Pancreas (tissue), 10 donors: Measurements from ENCODE around the gene MRPL18. TPM values are rescaled to one million over a fixed set of nuclear protein-coding genes. Genes with fewer than 3 reads are reported as not detected.

Experiments
- ATAC-seq, 4 donors: fragments of 200-7000 bp; cut with Tn5 transposase; one replicate each; pipeline versions ENCODE4 v1.8.0 to v1.9.1; 2020; ENCODE audit warnings: mild to moderate bottlenecking in 4 of 4, moderate library complexity in 4 of 4
- DNase-seq, 6 donors: peaks; one replicate each; pipeline ENCODE4 v3.0.0-alpha.2; 2020
- FAIRE-seq: peaks from 2 replicates; lab custom pipeline; 2012; peaks lifted over from hg19 to GRCh38; lab: Jason Lieb, UNC
- H3K27ac ChIP-seq, 4 donors: fragments of 200-600 bp; sonication (generic); 1 replicate in 3 of 4; 2 replicates in 1 of 4; pipeline versions ENCODE4 v1.5.0 to v1.8.0; 2020
- H3K27me3 ChIP-seq, 4 donors: fragments of 200-600 bp; one replicate each; pipeline ENCODE4 v1.8.0; 2021
- H3K36me3 ChIP-seq, 3 donors: fragments of 200-600 bp; sonication (generic) in 1 of 3; one replicate each; pipeline versions ENCODE4 v1.5.0 to v1.8.0; 2020 to 2021
- H3K4me1 ChIP-seq, 3 donors: fragments of 200-600 bp; one replicate each; pipeline ENCODE4 v1.8.0; 2021
- H3K4me3 ChIP-seq, 4 donors: fragments of 200-600 bp; sonication (generic) in 2 of 4; one replicate each; pipeline versions ENCODE4 v1.5.0 to v1.8.0; 2020 to 2021
- H3K9me3 ChIP-seq, 4 donors: fragments of 200-600 bp; one replicate each; pipeline ENCODE4 v1.8.0; 2021
- CTCF ChIP-seq, 4 donors: fragments of 200-600 bp; sonication (generic) in 3 of 4; IDR thresholded peaks; one replicate each; pipeline versions ENCODE4 v1.5.0 to v1.8.0; 2021; ENCODE audit warnings: antibody characterized with exemption in 4 of 4
- WGBS, 2 donors: extraction: QIAGEN DNeasy Blood & Tissue Kit; methylation state at CpG; one replicate each; pipeline ENCODE4 v1.1.7; 2013; 5-methylcytosine and 5-hydroxymethylcytosine counted together
- intact Hi-C, 3 donors: fragments of 100-400 bp; cut with DNase I; formaldehyde crosslinking; loops; one replicate each; pipeline versions ENCODE4 v1.11.1 to v1.14.2; 2022
- polyA plus RNA-seq, 2 donors: library from polyadenylated mRNA; stranded (reverse); fragments of 200-250 nt; gene quantifications; one replicate each; pipeline ENCODE4 v1.2.3, GENCODE V29; 2013
- total RNA-seq, 6 donors: library from RNA; stranded (reverse); fragmentation: NEBNext Ultra II Directional in 4 of 6; extraction: Animal tissue kit (Norgen Biotek cat#: 25700) in 4 of 6; gene quantifications; one replicate each; pipeline versions ENCODE4 v1.2.1 to v1.2.4, GENCODE V29; 2021 to 2023
- donor health status: healthy with polysubstance abuse.
- donor health status: DM: no; HTN: no; CAD: no; lungs with moderate emphysema.
- donor health status: DM: no; HTN: no; CAD: no.
- donor health status: control.
- donor health status: control.
- donor health status: Bipolar disorder and iron deficiency.
- donor health status: DM: yes; HTN: yes; CAD: no.
- donor health status: DM: no; HTN: no; CAD: no.
- donor health status: DM: no; HTN: no; CAD: no.
- donor health status: DM: yes; HTN: yes; CAD: no.

The MRPL18 gene
- total and polyA plus RNA-seq, 8 donors: 19.3 to 47.9 (median 27.1) TPM

- H3K36me3 ChIP-seq: no peaks in the 10 kb centered on the region
- FAIRE-seq (no peak), ATAC-seq (peak in 3 of 4 donors; percentile 26 to 52 (median 29)), DNase-seq (no peak)
- no peak overlapping the region for H3K4me3 ChIP-seq
- H3K9me3 ChIP-seq: no peaks in the 10 kb centered on the region
- H3K4me1 ChIP-seq: peaks cover 0 to 3% (median 0%) of the 10 kb centered on the region in 3 donors
- H3K27me3 ChIP-seq: no peaks in the 10 kb centered on the region
- no peak overlapping the region for H3K27ac ChIP-seq
- intact Hi-C loops: no loop called here
- 60 to 61% methylated on average over 11 of the region's 11 CpGs for WGBS, 2 donors
- no peak for TF ChIP-seq CTCF (IDR thresholded peaks at IDR 0.05)
These were observed 40.5 kb downstream of the MRPL18 start for GRCh38 chr6:159830501-159831372.

GRCh38 chr6:159831373-159831679 is 41.1 kb downstream of the MRPL18 start:
- Histone ChIP-seq H3K9me3 (no peaks in the 10 kb centered on the region), H3K4me3 (no peak overlapping the region), H3K4me1 (peaks cover 0 to 3% (median 0%) of the 10 kb centered on the region in 3 donors), H3K27me3 (no peaks in the 10 kb centered on the region), H3K36me3 (no peaks in the 10 kb centered on the region), H3K27ac (no peak overlapping the region)
- TF ChIP-seq CTCF (IDR thresholded peaks at IDR 0.05): no peak
- ATAC-seq (peak; percentile 60 to 88 (median 79)), DNase-seq (peak in 5 of 6 donors; percentile 39 to 77 (median 52)), FAIRE-seq (no peak)
- intact Hi-C loops: no loop called here
- WGBS, 2 donors: 19 to 23% methylated on average over 4 of the region's 4 CpGs

- intact Hi-C loops: no loop called here
- Histone ChIP-seq H3K4me3 (no peak overlapping the region), H3K27ac (no peak overlapping the region), H3K27me3 (no peaks in the 10 kb centered on the region), H3K9me3 (no peaks in the 10 kb centered on the region), H3K36me3 (no peaks in the 10 kb centered on the region), H3K4me1 (peaks cover 0 to 3% (median 0%) of the 10 kb centered on the region in 3 donors)
- ATAC-seq (no peak), FAIRE-seq (no peak), DNase-seq (no peak)
- 84 to 86% methylated on average over 4 of the region's 4 CpGs for WGBS, 2 donors
- TF ChIP-seq CTCF (IDR thresholded peaks at IDR 0.05): no peak
These were observed 42.7 kb downstream of the MRPL18 start for GRCh38 chr6:159832946-159833345.

GRCh38 chr6:159833556-159833955 is 43.3 kb downstream of the MRPL18 start:
- TF ChIP-seq CTCF (IDR thresholded peaks at IDR 0.05): no peak
- FAIRE-seq: no peak
- Histone ChIP-seq H3K9me3 (no peaks in the 10 kb centered on the region), H3K4me1 (peaks cover 0 to 3% (median 0%) of the 10 kb centered on the region in 3 donors), H3K36me3 (no peaks in the 10 kb centered on the region), H3K27ac (no peak overlapping the region), H3K27me3 (no peaks in the 10 kb centered on the region), H3K4me3 (no peak overlapping the region)
- ATAC-seq: no peak
- intact Hi-C loops: no loop called here
- no peak for DNase-seq
- WGBS, 2 donors: 92 to 96% methylated on average over 2 of the region's 2 CpGs
